Heart left ventricle (tissue), 16 donors: Measurements from ENCODE around the gene C5orf52. TPM values are rescaled to one million over a fixed set of nuclear protein-coding genes. Genes with fewer than 3 reads are reported as not detected.

Source experiments
- ATAC-seq, 4 donors: fragments of 200-7000 bp; cut with Tn5 transposase; one replicate each; pipeline ENCODE4 v1.9.1; 2020 to 2022; ENCODE audit warnings: moderate library complexity in 4 of 4, mild to moderate bottlenecking in 3 of 4, moderate number of reproducible peaks in 1 of 4
- DNase-seq, 5 donors: peaks; one replicate each; pipeline ENCODE4 v3.0.0-alpha.2; 2020
- H3K27ac ChIP-seq, 12 donors: fragments of 200-600 bp; sonication (generic) in 4 of 12; one replicate each; pipeline versions ENCODE4 v1.5.0 to v1.8.0; 2016 to 2022; ENCODE audit warnings: mild to moderate bottlenecking in 2 of 12
- H3K27me3 ChIP-seq, 9 donors: fragments of 200-600 bp; sonication (generic) in 2 of 9; one replicate each; pipeline versions ENCODE4 v1.5.1 to v1.8.0; 2016 to 2022; ENCODE audit warnings: mild to moderate bottlenecking in 3 of 9
- H3K36me3 ChIP-seq, 9 donors: fragments of 200-600 bp; sonication (generic) in 2 of 9; one replicate each; pipeline versions ENCODE4 v1.5.0 to v1.8.0; 2018 to 2022; ENCODE audit warnings: mild to moderate bottlenecking in 2 of 9
- H3K4me1 ChIP-seq, 12 donors: fragments of 200-600 bp; sonication (generic) in 4 of 12; one replicate each; pipeline versions ENCODE4 v1.5.0 to v1.8.0; 2016 to 2022; ENCODE audit warnings: mild to moderate bottlenecking in 3 of 12
- H3K4me3 ChIP-seq, 12 donors: fragments of 200-600 bp; sonication (generic) in 4 of 12; one replicate each; pipeline versions ENCODE4 v1.5.0 to v1.8.0; 2017 to 2022; ENCODE audit warnings: mild to moderate bottlenecking in 9 of 12, moderate library complexity in 4 of 12
- H3K9me3 ChIP-seq, 12 donors: fragments of 200-600 bp; sonication (generic) in 4 of 12; one replicate each; pipeline versions ENCODE4 v1.5.0 to v1.8.0; 2016 to 2022; ENCODE audit warnings: mild to moderate bottlenecking in 1 of 12
- POLR2A ChIP-seq, 2 donors: fragments of 450-650 bp; IDR thresholded peaks; one replicate each; pipeline ENCODE4 v1.6.1; 2017; ENCODE audit warnings: antibody characterized with exemption in 2 of 2, mild to moderate bottlenecking in 2 of 2, moderate library complexity in 2 of 2
- WGBS, 4 donors: extraction: QIAGEN DNeasy Blood & Tissue Kit in 2 of 4; methylation state at CpG; one replicate each; pipeline versions ENCODE4 v1.1.5 to v1.1.7; 2013 to 2018; 5-methylcytosine and 5-hydroxymethylcytosine counted together
- intact Hi-C, 10 donors: fragments of 100-400 bp; cut with DNase I; formaldehyde crosslinking; loops; one replicate each; pipeline versions ENCODE4 v1.11.1 to v1.14.2; 2022
- polyA plus RNA-seq, 2 donors: library from polyadenylated mRNA; stranded (reverse); fragments of 200-250 nt; gene quantifications; one replicate each; pipeline ENCODE4 v1.2.3, GENCODE V29; 2013
- total RNA-seq, 9 donors: library from RNA; depleted of rRNA in 2 of 9; stranded (reverse); fragments of >200 nt in 2 of 9; fragmentation: NEBNext Ultra II Directional in 3 of 9; extraction: Animal tissue kit (Norgen Biotek cat#: 25700) in 3 of 9; gene quantifications; one replicate each; pipeline versions ENCODE4 v1.1.0 to v1.2.4, GENCODE V29; 2016 to 2023
- TF ChIP-seq, protein P1 (sequence below), 12 donors: fragments of 200-600 bp; sonication (generic) in 4 of 12; IDR thresholded peaks; one replicate each; pipeline versions ENCODE4 v1.5.0 to v1.8.0; 2018 to 2022; ENCODE audit warnings: antibody characterized with exemption in 12 of 12, mild to moderate bottlenecking in 5 of 12
- donor health status: ischemic (EF 13 %, LVEDD 7.1; RV severe dilation, severe dysfunction).
- donor health status: healthy with polysubstance abuse.
- donor health status: DM: no; HTN: yes; CAD: no.
- donor health status: DM: no; HTN: no; CAD: no.
- donor health status: ischemic (EF 25% LVEDD 6.9; RV normal size, moderate dysfunction).
- donor health status: ischemic (EF 25% LVEDD 5.7; RV mildly dilated, moderate dysfunction).
- donor health status: healthy.
- donor health status: DM: yes; HTN: yes; CAD: no.
- donor health status: ischemic (EF 35%, LVEDD 5.7; RV mildly dilated, moderate dysfunction).
- donor health status: nonischemic (EF 11% LVEDD 7.7; RV severe dilation, severe dysfunction).
- donor health status: DM: yes; HTN: yes; CAD: no.
- donor health status: PGD.
- donor health status: ischemic (EF 29% LVEDD 5.4; RV normal size, mild dysfunction).
- donor health status: nonischemic (EF 23%, LVEDD 6.1; RV moderate dilation, normal function).

C5orf52 gene
- total and polyA plus RNA-seq, 11 donors: not detected

DNA sequence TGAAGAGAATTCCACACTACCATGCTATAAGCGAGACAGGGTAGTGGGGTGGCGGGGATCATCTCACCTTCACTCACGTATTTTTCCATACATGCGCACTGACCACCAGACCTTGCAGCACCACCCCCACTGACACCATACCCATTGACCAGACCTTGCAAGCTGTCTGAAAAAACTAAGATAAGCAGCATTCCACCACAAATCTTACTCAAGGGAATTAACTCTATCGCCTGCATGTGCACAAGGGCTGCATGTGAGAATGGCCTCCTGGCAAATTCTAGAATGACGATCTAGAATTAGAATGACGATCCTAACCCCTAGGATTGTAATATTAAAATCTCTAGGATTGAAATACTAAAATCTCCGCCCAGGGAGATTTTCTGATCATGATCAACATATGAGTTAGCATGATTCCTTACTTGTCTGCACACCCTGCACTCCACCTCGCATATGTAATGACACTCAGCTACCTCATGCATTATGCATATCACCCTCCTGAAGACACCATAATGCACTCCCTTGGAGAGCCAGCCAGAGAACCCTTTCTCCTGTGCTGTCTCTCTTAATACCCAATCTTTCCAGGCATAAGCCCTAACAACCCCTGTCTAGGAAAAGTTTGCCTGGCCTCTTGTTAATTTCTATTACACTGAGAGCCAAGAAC, 30.8 kb upstream of the C5orf52 start:
- H3K27ac ChIP-seq: no peak overlapping the region
- intact Hi-C loops: no loop called here
- DNase-seq (no peak), ATAC-seq (no peak)
- H3K9me3 ChIP-seq: no peaks in the 10 kb centered on the region
- no peaks in the 10 kb centered on the region for H3K4me1 ChIP-seq
- H3K36me3 ChIP-seq: no peaks in the 10 kb centered on the region
- no peaks in the 10 kb centered on the region for H3K27me3 ChIP-seq
- TF ChIP-seq POLR2A (IDR thresholded peaks at IDR 0.05): no peak
- TF ChIP-seq, protein P1, sequence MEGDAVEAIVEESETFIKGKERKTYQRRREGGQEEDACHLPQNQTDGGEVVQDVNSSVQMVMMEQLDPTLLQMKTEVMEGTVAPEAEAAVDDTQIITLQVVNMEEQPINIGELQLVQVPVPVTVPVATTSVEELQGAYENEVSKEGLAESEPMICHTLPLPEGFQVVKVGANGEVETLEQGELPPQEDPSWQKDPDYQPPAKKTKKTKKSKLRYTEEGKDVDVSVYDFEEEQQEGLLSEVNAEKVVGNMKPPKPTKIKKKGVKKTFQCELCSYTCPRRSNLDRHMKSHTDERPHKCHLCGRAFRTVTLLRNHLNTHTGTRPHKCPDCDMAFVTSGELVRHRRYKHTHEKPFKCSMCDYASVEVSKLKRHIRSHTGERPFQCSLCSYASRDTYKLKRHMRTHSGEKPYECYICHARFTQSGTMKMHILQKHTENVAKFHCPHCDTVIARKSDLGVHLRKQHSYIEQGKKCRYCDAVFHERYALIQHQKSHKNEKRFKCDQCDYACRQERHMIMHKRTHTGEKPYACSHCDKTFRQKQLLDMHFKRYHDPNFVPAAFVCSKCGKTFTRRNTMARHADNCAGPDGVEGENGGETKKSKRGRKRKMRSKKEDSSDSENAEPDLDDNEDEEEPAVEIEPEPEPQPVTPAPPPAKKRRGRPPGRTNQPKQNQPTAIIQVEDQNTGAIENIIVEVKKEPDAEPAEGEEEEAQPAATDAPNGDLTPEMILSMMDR (IDR thresholded peaks at IDR 0.05): no peak
- H3K4me3 ChIP-seq: no peak overlapping the region
- 84 to 90% (median 85%) methylated on average over 9 of the region's 9 CpGs for WGBS, 4 donors

- Histone ChIP-seq H3K36me3 (no peaks in the 10 kb centered on the region), H3K27ac (no peak overlapping the region), H3K27me3 (peaks cover 0 to 5% (median 0%) of the 10 kb centered on the region in 9 donors), H3K9me3 (peaks cover 0 to under 1% (median 0%) of the 10 kb centered on the region in 12 donors), H3K4me3 (no peak overlapping the region), H3K4me1 (peaks cover 0 to 7% (median 1%) of the 10 kb centered on the region in 12 donors)
- ATAC-seq (no peak), DNase-seq (no peak)
- intact Hi-C loops: no loop called here
- WGBS, 4 donors: 89 to 93% (median 90%) methylated on average over 7 of the region's 7 CpGs
- no peak for TF ChIP-seq POLR2A (IDR thresholded peaks at IDR 0.05)
- TF ChIP-seq, protein P1 (IDR thresholded peaks at IDR 0.05): no peak
Measured at GRCh38 chr5:157648275-157648990, 22.9 kb upstream of the C5orf52 start.

DNA sequence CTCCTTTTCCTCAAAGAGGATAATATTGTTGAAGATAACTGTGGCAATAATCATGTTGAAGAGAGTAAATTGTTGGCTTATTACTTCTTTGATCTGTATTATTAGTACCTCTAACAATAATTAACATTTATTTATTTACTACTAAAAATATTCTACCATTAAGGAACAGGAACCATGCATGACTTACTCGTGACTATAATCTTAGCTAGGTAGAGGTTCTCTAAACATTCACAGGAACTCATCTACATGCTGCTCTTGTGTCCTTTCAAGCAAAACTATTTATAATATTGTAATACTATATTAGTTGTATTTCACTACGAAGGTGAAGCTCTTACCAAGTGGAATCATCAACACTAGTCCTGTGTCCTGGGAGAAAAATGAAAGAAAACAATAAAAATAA, 22.2 kb upstream of the C5orf52 start:
- no peaks in the 10 kb centered on the region for H3K36me3 ChIP-seq
- WGBS, 4 donors: 84 to 94% (median 91%) methylated on average over 2 of the region's 2 CpGs
- intact Hi-C loops: no loop called here

More for the DNA sequence above, 22.2 kb upstream of the C5orf52 start:
- H3K27ac ChIP-seq: no peak overlapping the region
- no peak overlapping the region for H3K4me3 ChIP-seq
- peaks cover 0 to 6% (median 0%) of the 10 kb centered on the region in 12 donors for H3K9me3 ChIP-seq
- peaks cover 0 to 7% (median 1%) of the 10 kb centered on the region in 12 donors for H3K4me1 ChIP-seq
- no peak for TF ChIP-seq POLR2A (IDR thresholded peaks at IDR 0.05)
- TF ChIP-seq, protein P1 (IDR thresholded peaks at IDR 0.05): no peak
- H3K27me3 ChIP-seq: peaks cover 0 to 5% (median 0%) of the 10 kb centered on the region in 9 donors
- no peak for ATAC-seq
- DNase-seq: no peak
